Measurements from ENCODE around the gene SH3D19. TPM values are rescaled to one million over a fixed set of nuclear protein-coding genes. Genes with fewer than 3 reads are reported as not detected.
A peak's percentile ranks its signal among the peaks of the same experiment; 100 is the strongest.
"Not testable (repeated sequence)": the region's sequence is repeated elsewhere in the genome, so short reads cannot be mapped to it uniquely, and the experiment has no call there.

SH3D19 gene
- polyA plus RNA-seq, 3 donors = not detected

GRCh38 chr4:151323667-151324066 is 1.7 kb downstream of the SH3D19 start:
- peak overlapping the region in 1 of 2 donors; percentile 86 for H3K4me3 Mint-ChIP-seq
- no peaks in the 10 kb centered on the region for H3K36me3 Mint-ChIP-seq
- no peak overlapping the region for H2AFZ ChIP-seq (ENCODE audit: insufficient read depth, low read depth, low read length, poor library complexity, severe bottlenecking)
- H3K79me2 ChIP-seq (ENCODE audit: insufficient read depth, low read length) = no peaks in the 10 kb centered on the region
- TF ChIP-seq, protein P1, sequence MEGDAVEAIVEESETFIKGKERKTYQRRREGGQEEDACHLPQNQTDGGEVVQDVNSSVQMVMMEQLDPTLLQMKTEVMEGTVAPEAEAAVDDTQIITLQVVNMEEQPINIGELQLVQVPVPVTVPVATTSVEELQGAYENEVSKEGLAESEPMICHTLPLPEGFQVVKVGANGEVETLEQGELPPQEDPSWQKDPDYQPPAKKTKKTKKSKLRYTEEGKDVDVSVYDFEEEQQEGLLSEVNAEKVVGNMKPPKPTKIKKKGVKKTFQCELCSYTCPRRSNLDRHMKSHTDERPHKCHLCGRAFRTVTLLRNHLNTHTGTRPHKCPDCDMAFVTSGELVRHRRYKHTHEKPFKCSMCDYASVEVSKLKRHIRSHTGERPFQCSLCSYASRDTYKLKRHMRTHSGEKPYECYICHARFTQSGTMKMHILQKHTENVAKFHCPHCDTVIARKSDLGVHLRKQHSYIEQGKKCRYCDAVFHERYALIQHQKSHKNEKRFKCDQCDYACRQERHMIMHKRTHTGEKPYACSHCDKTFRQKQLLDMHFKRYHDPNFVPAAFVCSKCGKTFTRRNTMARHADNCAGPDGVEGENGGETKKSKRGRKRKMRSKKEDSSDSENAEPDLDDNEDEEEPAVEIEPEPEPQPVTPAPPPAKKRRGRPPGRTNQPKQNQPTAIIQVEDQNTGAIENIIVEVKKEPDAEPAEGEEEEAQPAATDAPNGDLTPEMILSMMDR (IDR thresholded peaks at IDR 0.05) = no peak
- peaks cover 43 to 55% of the 10 kb centered on the region in 2 donors for H3K27me3 ChIP-seq (ENCODE audit: control insufficient read depth in 2 of 2, insufficient read depth in 2 of 2, low read length in 2 of 2)
- peaks cover 43 to 63% (median 47%) of the 10 kb centered on the region in 3 donors for H3K27me3 Mint-ChIP-seq (ENCODE audit: low read depth in 3 of 3)
- H3K9me3 ChIP-seq (replicated peaks in 1 of 2; ENCODE audit: control insufficient read depth in 1 of 2, insufficient read depth in 1 of 2, low read length in 2 of 2) = peaks cover 0 to 16% of the 10 kb centered on the region in 2 donors
- peaks cover 0 to 10% of the 10 kb centered on the region in 2 donors for H3K4me1 ChIP-seq (ENCODE audit: control insufficient read depth in 1 of 2, insufficient read depth in 2 of 2, low read length in 2 of 2)
- WGBS (ENCODE audit: insufficient coverage) = no CpG with 5 or more reads among the region's 1 CpG
- intact Hi-C loops (cut with micrococcal nuclease) = no loop called here
- peaks cover 0 to 12% (median 8%) of the 10 kb centered on the region in 7 donors for H3K9me3 Mint-ChIP-seq
- H3K4me3 ChIP-seq (replicated peaks in 1 of 3; ENCODE audit: low read depth in 2 of 3, low read length in 3 of 3) = no peak overlapping the region
- no peaks in the 10 kb centered on the region for H3K36me3 ChIP-seq (replicated peaks in 1 of 2; ENCODE audit: control insufficient read depth in 1 of 2, insufficient read depth in 2 of 2, low read length in 2 of 2)
- no peaks in the 10 kb centered on the region for H4K20me1 ChIP-seq (ENCODE audit: insufficient read depth, low read length)
- no peak overlapping the region for H3K9ac ChIP-seq (ENCODE audit: insufficient read depth, low read length, poor library complexity, severe bottlenecking)
- no peak overlapping the region for H3K27ac Mint-ChIP-seq
- H3K27ac ChIP-seq (ENCODE audit: low read depth in 1 of 2, low read length in 2 of 2) = no peak overlapping the region
- no peak overlapping the region for H3K4me2 ChIP-seq (replicated peaks; ENCODE audit: extremely low read depth, low read length, poor library complexity, severe bottlenecking)
- H3K4me1 Mint-ChIP-seq = peaks cover 7% of the 10 kb centered on the region
- no peak for DNase-seq

DNA sequence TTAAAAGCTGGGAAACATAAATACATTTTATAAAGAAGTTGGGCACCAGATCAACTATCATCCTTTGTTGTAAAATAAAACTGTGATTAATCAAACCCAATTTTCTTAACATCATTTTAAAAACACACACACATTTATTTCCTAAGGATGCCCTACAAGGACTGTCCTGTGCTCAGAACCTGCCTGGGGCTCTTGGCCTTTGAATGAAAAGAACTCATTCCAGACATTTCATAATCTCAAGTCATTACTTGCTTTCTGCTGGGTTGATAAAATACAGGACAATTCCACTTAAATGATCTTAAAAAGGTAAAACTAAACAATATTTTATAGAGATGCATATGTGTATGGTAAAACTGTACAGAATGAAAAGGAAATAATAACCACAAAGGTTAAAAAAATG is 2.8 kb downstream of the SH3D19 start:
- no peak for DNase-seq
- H3K27me3 ChIP-seq (ENCODE audit: control insufficient read depth in 2 of 2, insufficient read depth in 2 of 2, low read length in 2 of 2) = peaks cover 43 to 53% of the 10 kb centered on the region in 2 donors
- no peak overlapping the region for H2AFZ ChIP-seq (ENCODE audit: insufficient read depth, low read depth, low read length, poor library complexity, severe bottlenecking)
- peaks cover 0 to 10% of the 10 kb centered on the region in 2 donors for H3K4me1 ChIP-seq (ENCODE audit: control insufficient read depth in 1 of 2, insufficient read depth in 2 of 2, low read length in 2 of 2)
- intact Hi-C loops (cut with micrococcal nuclease) = no loop called here
- H3K4me2 ChIP-seq (replicated peaks; ENCODE audit: extremely low read depth, low read length, poor library complexity, severe bottlenecking) = no peak overlapping the region
- H3K4me3 ChIP-seq (replicated peaks in 1 of 3; ENCODE audit: low read depth in 2 of 3, low read length in 3 of 3) = no peak overlapping the region
- H3K9me3 ChIP-seq (replicated peaks in 1 of 2; ENCODE audit: control insufficient read depth in 1 of 2, insufficient read depth in 1 of 2, low read length in 2 of 2) = peaks cover 0 to 16% of the 10 kb centered on the region in 2 donors
- H3K27me3 Mint-ChIP-seq (ENCODE audit: low read depth in 3 of 3) = peaks cover 43 to 61% (median 43%) of the 10 kb centered on the region in 3 donors
- H3K79me2 ChIP-seq (ENCODE audit: insufficient read depth, low read length) = no peaks in the 10 kb centered on the region
- no peak overlapping the region for H3K27ac Mint-ChIP-seq
- no peaks in the 10 kb centered on the region for H3K36me3 Mint-ChIP-seq
- peaks cover 7% of the 10 kb centered on the region for H3K4me1 Mint-ChIP-seq
- no peak overlapping the region for H3K27ac ChIP-seq (ENCODE audit: low read depth in 1 of 2, low read length in 2 of 2)
- H3K9me3 Mint-ChIP-seq = peaks cover 0 to 12% (median 8%) of the 10 kb centered on the region in 7 donors
- H3K9ac ChIP-seq (ENCODE audit: insufficient read depth, low read length, poor library complexity, severe bottlenecking) = no peak overlapping the region
- TF ChIP-seq, protein P1 (IDR thresholded peaks at IDR 0.05) = no peak
- H3K36me3 ChIP-seq (replicated peaks in 1 of 2; ENCODE audit: control insufficient read depth in 1 of 2, insufficient read depth in 2 of 2, low read length in 2 of 2) = no peaks in the 10 kb centered on the region
- no peak overlapping the region for H3K4me3 Mint-ChIP-seq
- no peaks in the 10 kb centered on the region for H4K20me1 ChIP-seq (ENCODE audit: insufficient read depth, low read length)

- H3K4me1 Mint-ChIP-seq; H3K9ac ChIP-seq (ENCODE audit: insufficient read depth, low read length, poor library complexity, severe bottlenecking); H3K4me3 ChIP-seq (replicated peaks in 1 of 3; ENCODE audit: low read depth in 2 of 3, low read length in 3 of 3); H2AFZ ChIP-seq (ENCODE audit: insufficient read depth, low read depth, low read length, poor library complexity, severe bottlenecking); intact Hi-C loops (cut with micrococcal nuclease); H4K20me1 ChIP-seq (ENCODE audit: insufficient read depth, low read length); H3K4me3 Mint-ChIP-seq; H3K36me3 ChIP-seq (replicated peaks in 1 of 2; ENCODE audit: control insufficient read depth in 1 of 2, insufficient read depth in 2 of 2, low read length in 2 of 2); H3K27ac Mint-ChIP-seq; H3K36me3 Mint-ChIP-seq; DNase-seq; H3K4me2 ChIP-seq (replicated peaks; ENCODE audit: extremely low read depth, low read length, poor library complexity, severe bottlenecking); H3K27ac ChIP-seq (ENCODE audit: low read depth in 1 of 2, low read length in 2 of 2); H3K79me2 ChIP-seq (ENCODE audit: insufficient read depth, low read length): not testable (repeated sequence)
- peaks cover 0 to 10% of the 10 kb centered on the region in 2 donors for H3K4me1 ChIP-seq (ENCODE audit: control insufficient read depth in 1 of 2, insufficient read depth in 2 of 2, low read length in 2 of 2)
- H3K27me3 ChIP-seq (ENCODE audit: control insufficient read depth in 2 of 2, insufficient read depth in 2 of 2, low read length in 2 of 2) = peaks cover 41 to 51% of the 10 kb centered on the region in 2 donors
- peaks cover 0 to 15% of the 10 kb centered on the region in 2 donors for H3K9me3 ChIP-seq (replicated peaks in 1 of 2; ENCODE audit: control insufficient read depth in 1 of 2, insufficient read depth in 1 of 2, low read length in 2 of 2)
- 100% methylated on average over 2 of the region's 4 CpGs for WGBS (ENCODE audit: insufficient coverage)
- Mint-ChIP-seq H3K27me3 (ENCODE audit: low read depth in 3 of 3) (peaks cover 40 to 58% (median 43%) of the 10 kb centered on the region in 3 donors), H3K9me3 (peaks cover 0 to 12% (median 8%) of the 10 kb centered on the region in 7 donors)
Observed at GRCh38 chr4:151322161-151322560, 3.2 kb downstream of the SH3D19 start.

Measured in CD14-positive monocyte (primary cell).